Measurements from ENCODE around the gene MIGA1. TPM values are rescaled to one million over a fixed set of nuclear protein-coding genes. Genes with fewer than 3 reads are reported as not detected.

Gene MIGA1
- total and polyA plus RNA-seq, 7 donors: 1.2 to 22.2 (median 18.8) TPM

- peaks cover 0 to 59% (median 55%) of the 10 kb centered on the region in 4 donors for H3K4me1 ChIP-seq
- 85 to 87% methylated on average over 4 of the region's 4 CpGs for WGBS, 2 donors
- H3K27ac ChIP-seq: peak overlapping the region; percentile 68 to 89 (median 82)
- no peak for TF ChIP-seq POLR2A (IDR thresholded peaks at IDR 0.05)
- no peak for TF ChIP-seq POLR2AphosphoS5 (IDR thresholded peaks at IDR 0.05)
- peaks cover 0 to 7% (median 0%) of the 10 kb centered on the region in 4 donors for H3K36me3 ChIP-seq
- H3K27me3 ChIP-seq: no peaks in the 10 kb centered on the region
- H3K4me3 ChIP-seq: no peak overlapping the region
- DNase-seq: no peak
- no peaks in the 10 kb centered on the region for H3K9me3 ChIP-seq
- intact Hi-C loops (cut with DNase I): loop anchor here (5.0 to 10.0 kb wide), 3 partner anchors 54 to 281 kb away; partner anchors contain the start of genes FUBP1 and MIGA1
Observed at GRCh38 chr1:77831566-77831965, 52.1 kb downstream of the MIGA1 start.

GRCh38 chr1:77831976-77832711 lies 52.7 kb downstream of the MIGA1 start:
- intact Hi-C loops (cut with DNase I): loop anchor here (2.0 to 10.0 kb wide), 4 partner anchors 55 to 280 kb away; partner anchors contain the start of genes FUBP1, MIGA1 and NEXN
- no peak overlapping the region for H3K4me3 ChIP-seq
- H3K4me1 ChIP-seq: peaks cover 0 to 61% (median 57%) of the 10 kb centered on the region in 4 donors
- H3K27me3 ChIP-seq: no peaks in the 10 kb centered on the region
- WGBS, 2 donors: 53 to 61% methylated on average over 2 of the region's 2 CpGs
- TF ChIP-seq POLR2A (IDR thresholded peaks at IDR 0.05): no peak
- peak in 1 of 4 donors; percentile 22 for TF ChIP-seq EP300 (IDR thresholded peaks at IDR 0.05)
- peak in 2 of 4 donors; percentile 5 to 52 for TF ChIP-seq POLR2AphosphoS5 (IDR thresholded peaks at IDR 0.05)
- H3K9me3 ChIP-seq: no peaks in the 10 kb centered on the region
- DNase-seq: no peak
- peak overlapping the region; percentile 68 to 89 (median 82) for H3K27ac ChIP-seq
- H3K36me3 ChIP-seq: peaks cover 0 to 2% (median 0%) of the 10 kb centered on the region in 4 donors

GRCh38 chr1:77832901-77833300 lies 53.5 kb downstream of the MIGA1 start:
- H3K27me3 ChIP-seq: no peaks in the 10 kb centered on the region
- H3K36me3 ChIP-seq: no peaks in the 10 kb centered on the region
- peak overlapping the region; percentile 68 to 89 (median 82) for H3K27ac ChIP-seq
- no peaks in the 10 kb centered on the region for H3K9me3 ChIP-seq
- H3K4me3 ChIP-seq: no peak overlapping the region
- TF ChIP-seq CTCF (IDR thresholded peaks at IDR 0.05): no peak
- TF ChIP-seq POLR2AphosphoS5 (IDR thresholded peaks at IDR 0.05): peak; percentile 70 to 82 (median 76)
- no peak for TF ChIP-seq POLR2A (IDR thresholded peaks at IDR 0.05)
- TF ChIP-seq EP300 (IDR thresholded peaks at IDR 0.05): peak in 2 of 4 donors; percentile 36 to 58
- DNase-seq: no peak
- H3K4me1 ChIP-seq: peaks cover 0 to 68% (median 60%) of the 10 kb centered on the region in 4 donors
- intact Hi-C loops (cut with DNase I): loop anchor here (2.0 to 10.0 kb wide), 4 partner anchors 56 to 279 kb away; partner anchors contain the start of genes FUBP1, MIGA1 and NEXN

- peaks cover 0 to 70% (median 62%) of the 10 kb centered on the region in 4 donors for H3K4me1 ChIP-seq
- H3K9me3 ChIP-seq: no peaks in the 10 kb centered on the region
- no peaks in the 10 kb centered on the region for H3K27me3 ChIP-seq
- H3K27ac ChIP-seq: peak overlapping the region; percentile 68 to 89 (median 82)
- no peak for TF ChIP-seq POLR2AphosphoS5 (IDR thresholded peaks at IDR 0.05)
- TF ChIP-seq POLR2A (IDR thresholded peaks at IDR 0.05): no peak
- no peak for TF ChIP-seq EP300 (IDR thresholded peaks at IDR 0.05)
- TF ChIP-seq CTCF (IDR thresholded peaks at IDR 0.05): no peak
- no peaks in the 10 kb centered on the region for H3K36me3 ChIP-seq
- intact Hi-C loops (cut with DNase I): loop anchor here (2.0 to 10.0 kb wide), 4 partner anchors 55 to 279 kb away; partner anchors contain the start of genes FUBP1, MIGA1 and NEXN
- no peak for DNase-seq
- WGBS, 2 donors: 87 to 93% methylated on average over 3 of the region's 3 CpGs
- no peak overlapping the region for H3K4me3 ChIP-seq
Observed at GRCh38 chr1:77833521-77834100, 54.2 kb downstream of the MIGA1 start.

- 18 to 48% methylated on average over 2 of the region's 2 CpGs for WGBS, 2 donors
- DNase-seq: peak; percentile 78
- H3K27ac ChIP-seq: peak overlapping the region; percentile 68 to 89 (median 82)
- no peak overlapping the region for H3K4me3 ChIP-seq
- H3K27me3 ChIP-seq: no peaks in the 10 kb centered on the region
- intact Hi-C loops (cut with DNase I): loop anchor here (5.0 to 10.0 kb wide), 3 partner anchors 58 to 277 kb away; partner anchors contain the start of genes FUBP1 and MIGA1
- TF ChIP-seq EP300 (IDR thresholded peaks at IDR 0.05): peak; percentile 35 to 88 (median 70)
- TF ChIP-seq POLR2A (IDR thresholded peaks at IDR 0.05): no peak
- TF ChIP-seq CTCF (IDR thresholded peaks at IDR 0.05): no peak
- peak; percentile 82 to 87 (median 84) for TF ChIP-seq POLR2AphosphoS5 (IDR thresholded peaks at IDR 0.05)
- H3K4me1 ChIP-seq: peaks cover 0 to 73% (median 66%) of the 10 kb centered on the region in 4 donors
- no peaks in the 10 kb centered on the region for H3K36me3 ChIP-seq
- H3K9me3 ChIP-seq: no peaks in the 10 kb centered on the region
Observed at GRCh38 chr1:77834771-77835334, 55.4 kb downstream of the MIGA1 start.

All from sigmoid colon (tissue), 7 donors.